NCI-H2081 (cell line): ENCODE measurements around the gene RHOH.
"Not testable (repeated sequence)": the region's sequence is repeated elsewhere in the genome, so short reads cannot be mapped to it uniquely, and the experiment has no call there.

ENCODE experiments used
- DNase-seq, 2 experiments: peaks; one replicate each; lab custom pipeline; 2025; lab: John Stamatoyannopoulos, UW

Gene RHOH

DNA sequence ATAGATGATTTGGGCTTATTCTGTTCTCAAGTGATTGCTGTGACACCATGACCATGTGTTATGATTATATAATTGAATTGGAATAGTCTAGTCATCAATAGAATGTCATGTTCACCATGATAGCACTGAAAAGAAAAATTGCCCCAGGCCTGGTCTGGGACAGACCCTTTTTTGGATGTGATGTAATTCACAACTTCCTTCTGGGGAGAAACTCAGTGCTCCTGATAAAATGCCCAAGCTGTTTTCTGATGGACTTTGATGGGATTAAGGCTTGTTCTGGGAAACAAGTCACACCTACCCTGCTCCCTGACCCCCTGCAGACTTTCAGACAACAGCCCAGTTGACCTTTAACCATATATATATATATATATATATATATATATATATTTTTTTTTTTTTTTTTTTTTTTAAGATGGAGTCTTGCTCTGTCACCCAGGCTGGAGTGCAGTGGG lies 65.3 kb downstream of the RHOH start:
- no peak for DNase-seq

- no peak for DNase-seq
Observed at GRCh38 chr4:40262861-40263260, 66.0 kb downstream of the RHOH start.

DNA sequence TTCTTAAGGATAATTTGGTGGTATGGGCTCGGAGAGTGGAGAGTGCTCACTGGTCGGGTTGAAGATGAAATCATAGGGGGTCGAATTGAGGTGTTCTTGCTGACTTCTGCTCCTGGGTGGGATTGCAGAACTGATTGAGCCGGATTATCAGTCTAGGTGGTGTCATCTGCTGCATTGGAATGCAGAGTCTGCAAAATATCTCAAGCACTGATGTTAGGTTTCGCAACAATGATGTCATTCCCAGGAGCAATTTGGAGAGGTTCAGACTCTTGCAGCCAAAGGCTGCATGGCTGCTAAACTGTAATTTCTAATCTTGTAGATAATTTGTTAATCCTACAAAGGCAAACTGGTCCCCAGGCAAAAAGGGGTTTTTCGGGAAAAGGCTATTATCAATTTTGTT lies 67.7 kb downstream of the RHOH start:
- DNase-seq = no peak

DNA sequence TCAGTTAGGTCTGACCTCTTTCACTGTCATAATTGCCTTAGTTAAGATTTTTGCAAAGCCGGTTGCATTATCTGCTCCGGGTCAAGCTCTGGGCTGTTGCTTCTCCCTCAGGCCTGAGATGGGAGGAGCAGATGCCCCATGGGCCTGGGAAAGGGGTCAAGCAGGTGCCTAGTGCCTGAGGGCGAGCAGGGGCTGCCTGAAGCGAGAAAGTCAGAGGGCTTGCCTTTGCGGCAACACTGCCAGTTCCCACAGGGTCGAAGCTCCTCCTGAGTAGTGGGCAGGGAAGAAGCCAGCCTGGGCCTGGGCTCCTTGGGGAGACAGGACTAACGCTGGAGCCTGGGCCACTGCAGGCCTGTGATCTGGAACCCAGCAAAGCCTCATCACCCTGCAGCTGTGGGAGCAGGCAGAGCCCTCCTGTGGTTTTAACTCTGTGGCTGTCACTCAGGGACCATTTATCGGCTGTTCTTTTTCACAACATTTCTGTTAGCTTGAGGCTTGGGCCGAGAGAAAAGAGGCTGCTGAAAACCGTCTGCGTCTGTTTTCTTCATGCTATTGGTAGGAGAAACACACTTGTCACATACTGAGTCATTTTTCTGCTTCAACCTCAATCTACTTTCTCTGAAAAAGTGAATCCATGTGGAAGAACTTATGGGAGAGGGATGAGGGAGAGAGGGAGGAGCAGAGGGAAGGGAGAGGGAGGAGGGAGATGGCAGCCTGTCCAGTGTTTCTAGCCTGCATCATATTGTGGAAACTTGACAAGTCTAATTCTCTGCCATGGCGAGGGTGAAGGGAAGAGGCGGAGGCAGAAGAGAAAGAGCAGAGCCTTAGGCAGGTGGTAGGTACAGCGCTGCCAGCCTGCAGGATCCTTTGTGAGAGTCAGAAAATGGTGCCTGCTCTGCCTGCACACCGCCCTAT lies 68.4 kb downstream of the RHOH start:
- DNase-seq = peak; percentile 49 to 74

DNA sequence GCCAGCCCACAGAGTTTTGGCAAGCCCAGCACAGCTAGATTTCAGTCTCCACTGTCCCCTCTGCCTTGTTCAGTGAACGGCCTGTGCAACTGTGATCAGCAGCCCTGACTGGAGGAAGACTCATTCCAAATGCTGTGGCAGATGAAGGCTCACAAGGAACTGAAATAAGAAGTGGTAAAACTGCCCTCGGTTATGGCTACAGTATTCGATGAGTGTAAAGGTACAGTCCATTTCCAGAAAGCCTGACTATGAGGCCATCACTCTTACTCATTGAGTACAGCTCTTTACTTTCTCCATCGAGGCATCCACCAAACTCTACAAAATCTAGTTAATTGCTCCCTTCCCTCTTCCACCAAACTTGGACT lies 69.1 kb downstream of the RHOH start:
- DNase-seq = no peak

DNA sequence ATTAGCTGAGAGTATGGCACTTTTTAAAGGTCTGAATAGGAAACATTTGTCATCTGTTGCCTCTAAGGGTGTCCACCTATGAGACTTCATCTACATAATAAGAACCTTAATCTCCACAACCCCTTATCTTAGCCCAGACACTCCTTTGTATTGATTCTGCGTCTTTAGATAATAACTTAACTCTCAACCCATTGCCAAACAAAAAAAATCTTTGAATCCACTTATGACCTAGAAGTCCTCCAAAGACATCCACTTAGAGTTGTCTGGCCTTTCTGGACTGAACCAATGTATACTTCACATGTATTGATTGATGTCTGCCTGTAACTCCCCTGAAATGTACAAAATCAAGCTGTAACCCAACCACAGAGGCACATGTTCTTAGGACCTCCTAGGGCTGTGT lies 72.3 kb downstream of the RHOH start:
- DNase-seq = no peak

DNA sequence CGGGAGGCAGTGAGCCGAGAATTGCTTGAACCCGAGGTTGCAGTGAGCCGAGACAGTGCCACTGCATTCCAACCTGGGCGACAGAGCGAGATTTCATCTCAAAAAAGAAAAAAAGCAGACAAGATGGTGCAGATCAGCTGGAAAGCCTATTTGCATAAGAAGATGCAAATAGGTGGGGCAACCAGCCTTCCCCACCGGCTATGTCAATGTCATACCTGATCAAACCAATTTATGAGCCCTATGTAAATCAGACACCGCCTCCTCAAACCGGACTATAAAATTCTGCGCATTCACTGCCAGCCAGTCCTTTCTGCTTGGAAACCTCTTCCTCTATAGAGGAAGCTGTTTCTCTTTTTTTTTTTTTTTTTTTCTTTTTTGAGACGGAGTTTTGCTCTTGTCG lies 73.8 kb downstream of the RHOH start:
- no peak for DNase-seq

DNA sequence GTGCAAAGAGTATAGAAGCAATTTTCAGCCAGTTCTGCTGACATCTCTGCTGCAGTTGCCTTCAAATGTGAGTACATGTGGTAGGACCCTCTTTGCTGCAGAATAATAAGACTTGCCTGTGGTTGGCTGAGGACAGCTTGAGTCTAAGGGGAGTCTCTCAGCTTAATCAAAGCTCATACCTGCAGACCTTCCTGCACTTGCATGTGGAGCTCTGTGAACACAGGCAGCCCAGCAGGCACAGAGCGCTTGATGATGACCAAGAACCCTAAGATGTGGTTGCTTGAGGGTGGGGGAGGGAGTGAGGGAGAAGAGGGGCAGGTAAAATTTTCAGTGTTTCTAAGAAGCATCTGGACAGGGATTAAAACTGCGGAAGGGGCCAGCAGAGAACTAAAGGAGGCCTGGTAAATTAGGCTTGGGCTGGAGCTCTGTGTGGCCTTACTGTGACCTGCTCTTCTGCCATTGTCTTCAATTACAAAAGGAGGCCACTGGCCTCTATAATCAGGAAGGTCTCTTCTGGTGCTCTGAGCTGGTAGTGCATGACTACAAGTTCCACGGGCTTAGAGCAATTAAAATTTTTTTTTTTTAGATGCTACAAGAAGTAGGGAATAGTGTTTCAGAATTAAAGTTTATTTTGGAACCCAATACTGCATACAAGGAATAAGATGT lies 78.4 kb downstream of the RHOH start:
- no peak for DNase-seq

- DNase-seq = no peak
Observed at GRCh38 chr4:40276546-40276945, 79.7 kb downstream of the RHOH start.

DNA sequence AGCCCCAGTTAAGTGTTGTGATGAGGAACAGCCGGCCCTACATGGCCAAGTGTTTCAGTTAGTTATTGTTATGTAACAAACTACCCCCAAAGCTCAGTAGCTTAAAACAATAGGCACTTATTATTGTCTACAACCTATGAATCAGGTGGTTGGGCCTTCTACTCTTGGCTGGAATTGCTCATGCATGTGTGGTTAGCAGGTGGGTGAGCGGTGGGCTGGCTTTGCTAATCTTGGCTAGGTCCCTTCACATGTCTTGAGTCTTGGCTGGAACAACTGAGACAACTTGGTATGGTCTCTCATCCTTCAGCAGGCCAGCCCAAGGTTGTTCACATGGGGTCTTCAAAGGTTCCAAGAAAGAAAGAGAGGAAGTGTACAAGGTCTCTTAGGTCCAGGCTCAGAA lies 83.8 kb downstream of the RHOH start:
- no peak for DNase-seq

- no peak for DNase-seq
Observed at GRCh38 chr4:40281099-40281498, 84.3 kb downstream of the RHOH start.

DNA sequence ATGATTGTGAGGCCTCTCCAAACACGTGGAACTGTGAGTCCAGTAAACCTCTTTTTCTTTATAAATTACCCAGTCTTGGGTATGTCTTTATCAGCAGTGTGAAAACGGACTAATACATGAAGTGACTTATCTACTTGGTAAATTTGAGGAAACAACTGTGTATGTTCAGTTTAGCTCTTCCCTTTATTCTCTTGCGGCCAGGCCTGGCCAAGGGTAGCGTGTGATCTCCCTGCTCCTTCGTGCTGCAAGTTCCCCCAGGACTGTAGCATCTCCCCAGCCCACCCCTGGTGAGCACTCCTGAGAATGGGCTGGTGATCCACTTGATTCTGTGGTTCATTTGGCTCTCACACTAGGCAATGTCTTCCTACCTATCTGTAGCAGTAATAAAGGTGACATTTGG lies 85.1 kb downstream of the RHOH start:
- no peak for DNase-seq

GRCh38 chr4:40282857-40283256 lies 86.0 kb downstream of the RHOH start:
- DNase-seq = not testable (repeated sequence)

DNA sequence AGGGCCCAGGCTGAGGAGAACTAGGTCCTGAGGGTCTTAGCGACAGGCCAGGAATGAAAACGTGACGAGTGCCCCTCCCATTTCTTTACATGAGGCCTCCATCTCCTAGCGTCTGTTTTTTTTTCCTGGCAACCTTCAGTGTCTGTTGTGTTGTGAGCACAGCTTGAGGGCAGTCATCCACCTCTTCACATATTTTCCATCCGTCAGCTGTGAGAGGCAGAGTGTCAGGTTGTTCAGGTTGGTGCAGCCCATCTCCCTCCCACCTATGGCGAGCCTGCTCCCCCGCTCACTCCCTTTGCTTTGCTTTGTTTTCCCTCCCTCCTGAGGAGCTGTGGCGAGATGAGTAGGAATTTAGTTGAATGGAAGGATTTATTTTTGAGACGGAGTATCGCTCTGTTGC lies 86.6 kb downstream of the RHOH start:
- DNase-seq = no peak

- DNase-seq = no peak
Observed at GRCh38 chr4:40283968-40284367, 87.1 kb downstream of the RHOH start.

DNA sequence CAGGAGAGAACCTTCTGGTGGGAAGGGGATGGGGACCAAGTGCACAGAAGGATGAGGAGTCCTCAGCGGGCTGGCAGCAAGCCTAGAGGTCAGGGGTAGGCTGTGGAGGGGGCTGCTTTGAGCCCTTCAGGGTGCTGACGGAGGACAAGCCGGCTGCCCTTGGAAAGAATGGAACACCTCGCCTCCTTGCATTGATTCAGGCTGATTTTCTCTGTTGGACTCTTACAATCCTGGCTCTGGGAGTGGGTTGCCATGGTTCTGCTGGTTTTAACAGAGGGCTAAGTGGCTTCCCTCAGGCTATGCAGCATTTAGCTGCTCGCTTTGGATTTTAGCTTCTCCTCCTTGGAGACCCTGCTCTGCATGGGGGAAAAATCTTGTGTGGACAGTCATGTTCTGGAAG lies 88.9 kb downstream of the RHOH start:
- DNase-seq = peak in 1 of 2 experiments; percentile 3

GRCh38 chr4:40288566-40288965 lies 91.7 kb downstream of the RHOH start:
- no peak for DNase-seq

DNA sequence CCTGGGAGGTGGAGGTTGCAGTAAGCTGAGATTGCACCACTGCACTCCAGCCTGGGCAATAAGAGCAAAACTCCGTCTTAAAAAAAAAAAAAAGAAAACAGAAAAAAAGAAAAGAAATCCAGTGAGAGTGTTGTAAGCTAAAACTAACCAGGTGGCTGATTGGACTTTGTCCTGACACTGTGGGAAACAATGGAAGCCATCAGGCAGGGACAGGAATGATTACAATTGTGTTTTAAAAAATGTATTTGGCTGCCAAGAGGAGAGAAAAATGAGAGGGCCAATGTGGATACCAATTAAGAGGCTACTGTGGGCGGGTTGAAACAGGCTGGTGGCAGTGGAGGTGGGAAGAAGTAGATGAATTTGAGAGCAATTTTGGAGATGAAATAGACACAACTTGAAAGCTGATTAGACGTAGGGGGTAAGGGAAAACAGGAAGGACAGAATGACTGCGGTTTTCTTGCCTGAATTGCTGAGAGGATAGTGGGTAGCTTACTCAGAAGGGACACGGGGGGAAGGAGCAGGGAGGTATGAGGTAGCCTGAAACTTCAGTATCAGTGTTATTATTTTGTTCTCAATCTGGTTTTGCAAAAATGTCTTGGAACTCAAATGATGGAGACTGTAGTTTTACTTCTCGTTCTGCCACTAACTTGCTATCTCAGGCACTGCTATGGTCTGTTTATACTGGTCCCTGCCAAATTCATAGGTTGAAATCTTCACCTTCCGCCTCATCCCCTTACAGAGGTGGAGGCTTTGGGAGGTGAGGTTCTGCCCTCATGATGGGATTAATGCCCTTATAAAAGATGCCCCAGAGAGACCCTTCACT lies 92.7 kb downstream of the RHOH start:
- DNase-seq = peak; percentile 34 to 62

DNA sequence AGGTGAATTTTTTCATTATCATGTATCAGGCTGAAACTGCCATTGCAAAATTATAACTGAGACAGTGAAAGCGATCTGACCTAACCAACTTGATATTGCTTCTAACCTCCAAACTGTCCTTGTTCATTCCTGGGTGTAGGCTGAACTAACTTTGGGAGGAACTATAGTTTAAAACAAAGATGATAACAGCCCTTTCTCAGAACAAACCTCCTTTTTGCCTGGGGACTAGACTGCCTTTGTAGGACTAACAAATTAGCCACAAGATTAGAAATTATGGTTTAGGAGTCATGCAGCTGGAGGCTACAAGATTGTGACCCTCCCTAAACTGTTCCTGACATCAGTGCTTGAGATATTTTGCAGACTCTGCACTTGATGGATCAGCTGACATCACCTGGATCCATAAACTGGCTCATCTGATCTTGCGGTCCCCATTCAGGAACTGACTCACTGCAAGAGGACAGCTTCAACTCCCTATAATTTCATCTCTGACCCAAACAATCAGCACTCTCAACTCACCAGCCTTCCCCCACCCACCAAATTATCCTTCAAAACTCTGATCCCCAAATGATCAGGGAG lies 93.9 kb downstream of the RHOH start:
- not testable (repeated sequence) for DNase-seq

DNA sequence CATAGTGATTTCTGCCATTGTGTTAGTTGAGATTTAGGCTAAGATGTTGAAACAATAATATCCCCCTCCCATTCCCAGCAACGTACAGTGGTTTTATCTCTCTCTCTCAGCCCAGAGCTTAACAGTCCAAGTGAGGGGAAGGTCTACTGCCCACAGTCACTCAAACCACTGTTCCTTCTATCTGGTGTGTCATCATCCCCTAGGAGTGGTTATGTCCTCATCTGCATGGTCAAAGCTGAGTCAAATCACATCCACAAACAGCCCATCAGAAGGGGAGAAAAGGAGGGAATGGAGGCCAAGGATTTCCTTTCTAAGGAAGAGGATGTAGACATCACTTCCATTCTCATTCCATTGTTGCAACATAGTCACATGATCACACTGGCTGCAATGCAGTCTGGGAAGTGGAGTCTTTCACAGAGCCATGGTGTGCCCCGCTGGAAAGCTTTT lies 95.5 kb downstream of the RHOH start:
- DNase-seq = no peak

DNA sequence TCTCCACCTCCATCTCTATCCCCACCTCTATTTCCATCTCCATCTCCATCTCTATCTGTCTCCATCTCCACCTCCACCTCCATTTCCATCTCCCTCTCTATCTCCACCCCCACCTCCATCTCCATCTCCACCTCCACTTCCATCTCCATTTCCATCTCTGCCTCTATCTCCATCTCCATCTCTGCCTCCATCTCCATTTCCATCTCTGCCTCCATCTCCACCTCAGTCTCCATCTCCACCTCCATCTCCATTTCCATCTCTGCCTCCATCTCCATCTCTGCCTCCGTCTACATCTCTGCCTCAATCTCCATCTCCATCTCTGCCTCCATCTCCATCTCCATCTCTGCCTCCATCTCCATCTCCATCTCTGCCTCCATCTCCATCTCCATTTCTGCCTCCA lies 97.5 kb downstream of the RHOH start:
- no peak for DNase-seq

- DNase-seq = not testable (repeated sequence)
Observed at GRCh38 chr4:40295030-40295429, 98.2 kb downstream of the RHOH start.
